ENCODE measurements around the gene RRP9.

DNA sequence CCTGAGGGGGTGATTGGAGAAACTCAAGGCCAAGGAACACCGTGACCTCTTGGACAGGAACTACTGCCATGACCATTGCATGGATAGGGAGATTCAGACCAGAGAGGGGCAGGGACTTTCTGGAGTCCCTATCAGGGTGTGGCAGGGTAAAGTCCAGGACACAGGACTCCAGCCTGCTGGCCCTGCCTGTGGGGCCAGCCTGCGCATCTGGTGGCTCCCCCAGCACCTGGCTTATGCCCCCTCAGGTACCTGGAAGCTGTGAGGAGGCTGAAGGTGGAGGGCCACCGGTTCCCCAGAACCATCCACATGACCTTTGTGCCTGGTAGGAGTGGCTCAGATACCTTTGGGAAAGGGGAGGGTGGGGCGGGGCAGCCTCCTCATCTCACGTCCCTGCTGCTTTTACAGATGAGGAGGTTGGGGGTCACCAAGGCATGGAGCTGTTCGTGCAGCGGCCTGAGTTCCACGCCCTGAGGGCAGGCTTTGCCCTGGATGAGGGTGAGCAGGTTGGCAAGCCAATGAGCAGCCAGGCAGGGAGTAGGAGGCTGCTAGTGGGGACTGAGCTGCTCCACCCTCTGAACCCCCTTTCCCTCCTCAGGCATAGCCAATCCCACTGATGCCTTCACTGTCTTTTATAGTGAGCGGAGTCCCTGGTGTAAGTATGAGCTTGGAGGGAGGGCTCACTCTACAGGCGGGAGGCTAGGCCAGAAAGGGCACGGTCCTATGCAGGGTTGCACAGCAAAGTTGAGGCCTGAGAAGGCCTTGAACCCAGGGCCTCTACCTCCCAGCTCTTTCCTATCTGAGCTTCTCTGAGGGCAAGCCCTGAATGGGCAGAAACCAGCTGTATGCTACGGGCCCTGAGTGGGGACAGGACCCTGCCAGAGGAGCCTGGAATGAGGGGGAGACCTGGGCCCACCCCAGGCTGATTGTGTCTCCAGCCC is 44.6 kb upstream of the RRP9 start:
- TF ChIP-seq, protein P1, sequence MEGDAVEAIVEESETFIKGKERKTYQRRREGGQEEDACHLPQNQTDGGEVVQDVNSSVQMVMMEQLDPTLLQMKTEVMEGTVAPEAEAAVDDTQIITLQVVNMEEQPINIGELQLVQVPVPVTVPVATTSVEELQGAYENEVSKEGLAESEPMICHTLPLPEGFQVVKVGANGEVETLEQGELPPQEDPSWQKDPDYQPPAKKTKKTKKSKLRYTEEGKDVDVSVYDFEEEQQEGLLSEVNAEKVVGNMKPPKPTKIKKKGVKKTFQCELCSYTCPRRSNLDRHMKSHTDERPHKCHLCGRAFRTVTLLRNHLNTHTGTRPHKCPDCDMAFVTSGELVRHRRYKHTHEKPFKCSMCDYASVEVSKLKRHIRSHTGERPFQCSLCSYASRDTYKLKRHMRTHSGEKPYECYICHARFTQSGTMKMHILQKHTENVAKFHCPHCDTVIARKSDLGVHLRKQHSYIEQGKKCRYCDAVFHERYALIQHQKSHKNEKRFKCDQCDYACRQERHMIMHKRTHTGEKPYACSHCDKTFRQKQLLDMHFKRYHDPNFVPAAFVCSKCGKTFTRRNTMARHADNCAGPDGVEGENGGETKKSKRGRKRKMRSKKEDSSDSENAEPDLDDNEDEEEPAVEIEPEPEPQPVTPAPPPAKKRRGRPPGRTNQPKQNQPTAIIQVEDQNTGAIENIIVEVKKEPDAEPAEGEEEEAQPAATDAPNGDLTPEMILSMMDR (IDR thresholded peaks at IDR 0.05), result no peak
- TF ChIP-seq POLR2A (IDR thresholded peaks at IDR 0.05), result no peak
- TF ChIP-seq POLR2AphosphoS5 (IDR thresholded peaks at IDR 0.05; ENCODE audit: insufficient read depth in 1 of 2, low read depth in 1 of 2), result no peak
